ENCODE measurements around the gene FGF19. TPM values are rescaled to one million over a fixed set of nuclear protein-coding genes. Genes with fewer than 3 reads are reported as not detected.

The FGF19 gene
- total and polyA plus RNA-seq, 9 of the 15 experiments (the other 6 are each of a cell fraction or from before 2014, with no cell fraction given) = 0.11 TPM; not detected in 8

DNA sequence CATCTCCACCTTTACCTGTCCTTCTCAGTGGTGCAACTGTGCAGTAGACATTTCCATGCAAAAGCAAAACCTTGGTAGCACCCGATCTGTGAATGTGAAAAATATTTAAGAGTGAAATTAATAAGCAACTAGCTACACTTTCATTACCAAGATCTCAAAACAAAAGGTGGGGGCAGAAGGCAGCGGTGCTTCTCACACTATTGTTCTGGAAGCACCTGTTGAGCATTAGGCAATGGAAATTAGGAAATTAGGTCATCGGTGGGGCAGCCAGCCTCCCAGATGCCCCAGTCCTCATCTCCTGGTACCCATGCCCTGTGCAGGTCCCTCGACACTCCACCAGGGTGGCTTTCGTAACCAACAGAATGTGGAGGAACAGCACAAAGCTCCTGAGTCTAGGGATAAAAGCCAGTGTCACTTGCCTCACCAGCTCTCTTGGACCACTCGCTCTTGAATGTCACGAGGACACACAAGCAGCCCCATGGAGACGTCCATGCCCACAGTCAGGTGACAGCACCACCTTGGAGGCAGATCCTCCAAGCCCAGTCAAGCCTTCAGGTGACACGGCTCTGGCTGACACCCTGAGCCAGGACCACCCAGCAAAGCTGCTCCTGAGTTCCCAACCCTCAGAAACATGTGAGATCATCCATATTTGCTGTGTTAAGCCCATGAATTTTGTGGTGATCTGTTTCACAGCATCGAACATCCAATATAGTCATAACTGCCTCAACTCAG is 31.9 kb downstream of the FGF19 start:
- Histone ChIP-seq H3K9me3 (replicated peaks; ENCODE audit: control insufficient read depth, insufficient read depth, low read depth, low read length) (no peaks in the 10 kb centered on the region), H4K20me1 (replicated peaks; ENCODE audit: control insufficient read depth, insufficient read depth, low read length) (peaks cover 11% of the 10 kb centered on the region), H3K4me2 (ENCODE audit: insufficient read depth, low read length) (no peak overlapping the region), H3K9ac (ENCODE audit: insufficient read depth in 1 of 2, low read depth in 2 of 2, low read length in 2 of 2) (peak overlapping the region in 1 of 2 experiments; percentile 39; a peak in 1 of 4 replicates), H3K36me3 (ENCODE audit: control insufficient read depth, insufficient read depth, low read length) (peaks cover 62% of the 10 kb centered on the region), H3K27ac (ENCODE audit: extremely low read depth, low read depth, low read length) (no peak overlapping the region), H2AFZ (ENCODE audit: low read depth, low read length) (no peak overlapping the region), H3K9me1 (ENCODE audit: control insufficient read depth, insufficient read depth, low read length) (no peaks in the 10 kb centered on the region), H3K79me2 (ENCODE audit: control insufficient read depth, insufficient read depth, low read length) (peaks cover 28% of the 10 kb centered on the region), H3K27me3 (ENCODE audit: control insufficient read depth in 2 of 2, insufficient read depth in 2 of 2, low read length in 2 of 2) (no peaks in the 10 kb centered on the region), H3K4me3 (no peak overlapping the region), H3K4me1 (replicated peaks in 1 of 2; ENCODE audit: control insufficient read depth in 2 of 2, insufficient read depth in 2 of 2, low read length in 2 of 2) (peaks cover 9 to 18% of the 10 kb centered on the region in 2 experiments; a peak in 4 of 5 replicates)
- ChIA-PET POLR2A (interaction anchor here (0.7 to 1.4 kb wide), 2 partner anchors 12 to 535 kb away, joined by 3 read pairs; no protein-coding TSS in a partner anchor), CTCF (ENCODE audit: low intra/inter-chr PET ratio) (no interaction called here)
- no TSS peak for BruUV-seq (replicated peaks)
- in situ Hi-C loops (cut with MboI) = loop anchor here (5.0 to 25.0 kb wide), 3 partner anchors 565 to 1035 kb away; partner anchors contain the start of gene CPT1A
- DNase-seq (ENCODE audit: extremely low read depth in 1 of 4, low spot score in 3 of 4) = no peak
- ATAC-seq = no peak
- no peak for TF ChIP-seq KDM2B (CRISPR knock-in tag; IDR thresholded peaks at IDR 0.05)
- TF ChIP-seq, protein P1, sequence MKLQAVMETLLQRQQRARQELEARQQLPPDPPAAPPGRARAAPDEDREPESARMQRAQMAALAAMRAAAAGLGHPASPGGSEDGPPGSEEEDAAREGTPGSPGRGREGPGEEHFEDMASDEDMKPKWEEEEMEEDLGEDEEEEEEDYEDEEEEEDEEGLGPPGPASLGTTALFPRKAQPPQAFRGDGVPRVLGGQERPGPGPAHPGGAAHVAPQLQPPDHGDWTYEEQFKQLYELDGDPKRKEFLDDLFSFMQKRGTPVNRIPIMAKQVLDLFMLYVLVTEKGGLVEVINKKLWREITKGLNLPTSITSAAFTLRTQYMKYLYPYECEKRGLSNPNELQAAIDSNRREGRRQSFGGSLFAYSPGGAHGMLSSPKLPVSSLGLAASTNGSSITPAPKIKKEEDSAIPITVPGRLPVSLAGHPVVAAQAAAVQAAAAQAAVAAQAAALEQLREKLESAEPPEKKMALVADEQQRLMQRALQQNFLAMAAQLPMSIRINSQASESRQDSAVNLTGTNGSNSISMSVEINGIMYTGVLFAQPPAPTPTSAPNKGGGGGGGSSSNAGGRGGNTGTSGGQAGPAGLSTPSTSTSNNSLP (IDR thresholded peaks at IDR 0.05; ENCODE audit: borderline replicate concordance, low read depth, low read length) = no peak
- TF ChIP-seq, protein P2, sequence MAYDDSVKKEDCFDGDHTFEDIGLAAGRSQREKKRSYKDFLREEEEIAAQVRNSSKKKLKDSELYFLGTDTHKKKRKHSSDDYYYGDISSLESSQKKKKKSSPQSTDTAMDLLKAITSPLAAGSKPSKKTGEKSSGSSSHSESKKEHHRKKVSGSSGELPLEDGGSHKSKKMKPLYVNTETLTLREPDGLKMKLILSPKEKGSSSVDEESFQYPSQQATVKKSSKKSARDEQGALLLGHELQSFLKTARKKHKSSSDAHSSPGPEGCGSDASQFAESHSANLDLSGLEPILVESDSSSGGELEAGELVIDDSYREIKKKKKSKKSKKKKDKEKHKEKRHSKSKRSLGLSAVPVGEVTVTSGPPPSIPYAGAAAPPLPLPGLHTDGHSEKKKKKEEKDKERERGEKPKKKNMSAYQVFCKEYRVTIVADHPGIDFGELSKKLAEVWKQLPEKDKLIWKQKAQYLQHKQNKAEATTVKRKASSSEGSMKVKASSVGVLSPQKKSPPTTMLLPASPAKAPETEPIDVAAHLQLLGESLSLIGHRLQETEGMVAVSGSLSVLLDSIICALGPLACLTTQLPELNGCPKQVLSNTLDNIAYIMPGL (CRISPR knock-in tag; IDR thresholded peaks at IDR 0.05) = no peak
- no peak for FAIRE-seq
- intact Hi-C loops (cut with micrococcal nuclease) = loop anchor here (5.0 kb wide), 1 partner anchor 570 kb away; no protein-coding TSS in a partner anchor
- WGBS (ENCODE audit: insufficient coverage, low coverage, missing lambda C conversion rate) = 92% methylated on average over 10 of the region's 10 CpGs
